Ramos (cell line): ENCODE measurements around the gene CEP85.
"Not testable (repeated sequence)": the region's sequence is repeated elsewhere in the genome, so short reads cannot be mapped to it uniquely, and the experiment has no call there.

Experiments used
- in situ Hi-C: fragments of 300-500 bp; cut with MboI; formaldehyde crosslinking; loops from one replicate; pipeline ENCODE4 v1.14.3; 2022; ENCODE audit warnings: low sequenced_read_pairs; ENCODE audit not compliant: unreplicated experiment

CEP85 gene

DNA sequence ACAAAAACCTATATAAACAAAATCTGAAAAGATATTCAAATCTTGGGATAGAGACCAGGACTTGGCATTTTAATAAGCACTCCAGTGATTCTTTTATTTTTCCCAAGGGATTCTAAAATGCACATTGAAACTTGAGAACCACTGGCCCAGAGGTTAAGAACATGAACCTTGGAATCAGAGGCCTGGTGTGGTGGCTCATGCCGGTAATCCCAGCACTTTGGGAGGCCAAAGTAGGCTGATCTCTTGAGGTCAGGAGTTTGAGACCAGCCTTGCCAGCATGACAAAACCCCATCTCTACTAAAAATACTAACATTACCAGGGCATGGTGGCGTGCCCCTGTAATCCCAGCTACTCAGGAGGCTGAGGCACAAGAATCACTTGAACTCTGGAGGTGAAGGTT lies 12.9 kb upstream of the CEP85 start:
- in situ Hi-C loops = no loop called here

DNA sequence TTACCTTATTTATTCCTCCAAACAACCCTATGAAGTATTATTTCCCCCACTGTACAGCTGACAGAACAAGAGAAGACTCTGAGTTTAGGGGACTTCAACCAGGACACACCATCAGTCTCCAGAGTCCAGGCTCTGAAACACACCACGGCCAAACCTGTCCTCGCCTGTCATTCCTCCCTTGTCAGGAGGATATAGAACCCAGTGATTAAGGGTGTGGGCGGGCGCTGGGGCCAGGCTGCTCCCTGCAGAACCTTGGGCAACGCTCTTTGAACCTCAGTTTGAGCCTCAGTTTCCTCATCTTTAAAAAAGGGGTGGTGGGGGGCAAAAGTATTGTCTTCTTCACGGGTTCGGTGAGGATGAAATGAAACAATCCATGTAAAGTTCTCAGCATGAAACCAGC lies 9.4 kb upstream of the CEP85 start:
- in situ Hi-C loops = no loop called here

DNA sequence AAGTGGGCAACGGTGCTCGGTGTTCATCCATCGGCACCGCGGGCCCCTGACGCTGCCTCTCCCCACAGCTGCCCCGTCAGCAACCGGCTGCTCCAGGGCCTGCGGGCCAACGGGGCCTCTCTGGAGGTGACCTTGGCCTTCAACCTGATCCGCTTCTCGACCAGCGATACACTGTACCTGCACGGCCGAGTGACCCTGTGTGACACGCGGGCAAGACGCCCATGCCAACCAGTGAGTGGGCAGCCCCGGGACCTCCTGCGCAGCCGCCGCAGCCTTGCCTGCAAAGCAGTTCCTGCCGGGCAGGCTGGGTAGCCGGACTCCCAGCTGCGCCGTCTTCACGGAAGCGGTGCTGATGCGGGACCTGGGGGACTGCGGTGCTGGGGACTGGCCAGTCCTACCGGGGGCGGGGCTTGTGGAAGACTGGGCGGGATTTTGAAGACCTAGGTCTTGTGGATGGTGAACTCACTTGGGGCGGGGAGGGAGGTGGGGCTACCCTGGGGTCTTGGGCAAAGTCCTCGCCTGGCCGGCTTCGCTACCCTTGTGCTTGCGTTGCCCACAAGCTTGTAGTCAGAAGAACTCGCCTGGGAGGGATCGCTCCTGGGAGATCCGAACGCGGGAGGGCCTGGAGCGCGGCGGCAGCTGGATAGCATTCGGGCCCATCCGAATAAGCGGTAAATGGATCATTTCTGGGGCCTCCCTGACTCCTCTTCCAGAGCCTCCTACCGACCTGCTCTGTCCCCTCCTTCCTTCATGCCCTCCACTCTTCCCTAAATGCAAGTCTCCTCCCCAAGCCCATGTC lies 8.8 kb upstream of the CEP85 start:
- in situ Hi-C loops = no loop called here

DNA sequence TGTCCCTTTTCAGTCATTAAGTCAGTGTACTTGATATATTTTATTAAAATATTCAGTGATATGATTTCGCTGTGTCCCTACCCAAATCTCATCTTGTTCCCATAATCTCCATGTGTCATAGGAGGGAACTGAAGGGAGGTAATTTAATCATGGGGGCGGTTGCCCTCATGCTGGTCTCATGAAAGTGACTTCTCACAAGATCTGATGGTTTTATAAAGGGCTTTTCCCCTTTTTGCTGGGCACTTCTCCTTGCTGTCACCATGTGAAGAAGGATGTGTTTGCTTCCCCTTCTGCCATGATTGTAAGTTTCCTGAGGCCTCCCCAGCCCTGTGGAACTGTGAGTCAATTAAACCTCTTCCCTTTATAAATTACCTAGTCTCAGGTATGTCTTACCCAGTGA lies 3.3 kb upstream of the CEP85 start:
- in situ Hi-C loops = not testable (repeated sequence)

DNA sequence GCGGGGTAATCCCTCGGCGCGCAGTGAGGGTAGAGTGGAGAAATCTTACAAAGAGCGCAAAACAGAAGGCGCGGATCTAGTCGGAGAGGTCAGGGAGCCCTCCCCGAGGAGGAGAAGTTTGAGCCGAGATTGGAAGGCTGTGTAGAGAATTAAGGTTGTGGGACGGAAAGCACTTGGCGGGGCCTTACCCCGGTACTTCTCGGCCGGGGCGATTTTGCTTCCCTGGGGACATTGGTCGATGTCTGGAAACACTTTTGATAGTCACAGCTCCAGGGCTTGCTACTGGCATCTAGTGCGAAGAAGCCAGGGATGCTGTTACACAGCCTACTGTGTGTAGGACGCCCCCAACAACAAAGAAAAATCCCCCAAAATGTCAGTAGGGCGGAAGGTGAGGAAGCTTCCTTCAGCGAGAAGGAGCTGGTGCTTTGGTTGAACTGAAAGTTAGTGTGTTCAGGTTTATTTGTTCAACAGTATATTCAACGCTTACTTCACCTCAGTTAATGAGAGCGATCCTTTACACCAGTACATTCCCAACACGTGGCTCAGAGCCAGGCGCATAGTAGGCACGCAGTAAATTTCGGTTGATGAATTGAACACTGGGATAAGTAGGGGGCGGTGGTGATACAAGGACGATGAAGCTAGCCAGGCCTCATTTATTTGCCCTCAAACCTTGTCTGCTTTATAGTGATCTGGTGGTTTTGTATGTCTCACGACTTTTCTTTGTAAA lies 807 bp downstream of the CEP85 start:
- in situ Hi-C loops = no loop called here

DNA sequence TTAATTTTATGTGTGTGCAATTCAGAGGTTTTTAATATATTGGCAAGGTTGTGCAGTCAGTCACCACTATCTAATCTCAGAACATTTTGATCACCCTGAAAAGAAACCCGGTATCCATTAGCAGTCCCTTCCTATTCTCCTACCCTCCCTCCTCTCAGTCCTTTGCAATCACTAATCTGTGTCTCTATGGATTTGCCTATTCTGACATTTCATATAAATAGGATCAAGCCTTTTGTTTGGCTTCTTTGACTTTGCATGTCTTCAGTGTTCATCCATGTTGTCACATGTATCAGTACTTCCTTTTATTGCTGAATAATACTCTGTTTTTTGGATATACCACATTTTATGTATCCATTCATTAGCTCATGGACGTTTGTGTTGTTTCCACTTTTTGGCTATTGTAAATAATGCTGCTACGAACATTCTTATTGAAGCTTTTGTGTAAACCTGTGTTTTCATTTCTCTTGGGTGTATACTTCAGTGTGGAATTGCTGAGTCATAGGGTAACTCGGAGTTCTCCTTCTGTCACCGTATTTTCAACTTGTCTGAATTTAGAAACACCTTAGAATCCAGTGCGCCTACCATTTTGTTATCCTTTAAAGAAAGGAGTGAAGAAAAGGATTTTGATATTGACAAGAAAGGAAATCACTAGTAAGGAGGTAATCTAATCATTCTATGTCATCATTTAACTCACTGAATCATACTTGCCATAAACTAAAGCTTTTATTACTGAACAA lies 3.4 kb downstream of the CEP85 start:
- in situ Hi-C loops = no loop called here

DNA sequence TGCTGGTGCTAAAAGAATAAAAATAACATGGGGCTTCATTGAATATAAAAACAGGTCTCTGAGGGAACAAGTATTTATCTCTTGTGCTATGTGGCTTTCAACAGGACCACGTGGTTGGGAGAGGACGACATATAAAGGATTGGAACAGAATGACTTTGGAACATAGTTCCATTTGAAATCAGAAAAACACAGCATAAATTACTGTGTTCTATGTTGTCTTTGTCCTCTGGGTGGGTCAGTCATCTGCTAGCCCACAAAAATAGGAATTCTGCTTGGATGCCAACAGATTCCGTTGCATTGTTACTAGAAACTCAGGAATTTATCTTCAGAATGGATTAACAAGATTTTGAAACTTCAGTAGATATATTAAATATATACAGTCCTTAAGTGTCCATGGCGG lies 5.9 kb downstream of the CEP85 start:
- in situ Hi-C loops = no loop called here

DNA sequence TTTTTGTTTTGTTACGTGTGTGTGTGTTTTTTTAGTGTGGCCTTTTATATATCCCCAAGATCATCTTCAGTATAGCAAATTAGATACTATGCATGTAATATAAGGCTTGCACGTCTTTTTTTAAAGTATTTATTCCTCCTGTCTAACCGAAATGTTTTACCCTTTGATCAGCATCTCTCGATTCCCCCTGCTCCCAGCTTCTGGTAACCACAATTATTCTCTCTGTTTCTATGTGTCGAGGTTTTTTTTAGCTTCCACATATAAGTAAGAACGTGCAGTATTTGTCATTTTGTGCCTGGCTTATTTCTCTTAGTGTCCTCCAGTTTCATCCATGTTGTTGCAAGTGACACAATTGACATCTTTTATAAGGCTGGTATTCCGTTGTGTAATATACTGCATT lies 18.7 kb downstream of the CEP85 start:
- in situ Hi-C loops = no loop called here

DNA sequence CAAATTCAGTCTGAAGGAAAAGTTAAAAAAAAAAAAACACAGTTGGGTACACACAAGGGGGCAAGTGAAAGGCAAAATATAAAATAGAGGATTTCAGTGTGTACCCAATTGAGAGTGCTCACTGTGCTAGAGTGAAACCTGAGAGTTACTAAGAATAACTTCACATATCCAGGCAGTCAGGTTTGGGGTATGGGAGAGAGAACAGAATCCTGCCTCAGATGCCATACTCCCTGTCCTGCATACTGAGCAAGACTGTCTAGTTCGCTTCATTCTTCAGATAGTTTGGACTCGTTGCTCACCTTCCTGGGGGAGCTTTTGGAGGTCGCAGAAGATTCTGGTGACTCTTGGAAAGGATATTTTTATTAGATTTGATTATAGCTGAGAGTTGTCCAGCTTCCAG lies 20.4 kb downstream of the CEP85 start:
- in situ Hi-C loops = no loop called here

DNA sequence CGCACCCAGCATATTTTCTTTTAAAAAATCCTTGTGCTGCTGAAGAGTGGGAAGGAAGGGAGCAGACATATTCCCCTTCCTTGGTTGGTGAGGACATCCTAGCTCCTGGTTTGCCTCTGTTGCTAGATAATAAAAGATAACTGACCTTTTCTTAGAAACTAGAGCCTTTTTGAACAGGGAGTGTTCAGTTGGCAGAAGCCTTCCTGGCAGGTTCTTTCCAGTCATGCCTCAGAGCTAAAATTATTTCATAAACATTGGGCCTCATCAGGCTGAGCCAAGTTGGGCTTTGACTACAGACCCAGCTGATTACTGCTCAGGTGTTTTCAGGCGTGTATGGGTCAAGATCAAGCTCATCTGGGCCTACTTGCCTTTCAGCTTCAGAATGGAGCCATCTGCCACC lies 23.2 kb downstream of the CEP85 start:
- in situ Hi-C loops = no loop called here

DNA sequence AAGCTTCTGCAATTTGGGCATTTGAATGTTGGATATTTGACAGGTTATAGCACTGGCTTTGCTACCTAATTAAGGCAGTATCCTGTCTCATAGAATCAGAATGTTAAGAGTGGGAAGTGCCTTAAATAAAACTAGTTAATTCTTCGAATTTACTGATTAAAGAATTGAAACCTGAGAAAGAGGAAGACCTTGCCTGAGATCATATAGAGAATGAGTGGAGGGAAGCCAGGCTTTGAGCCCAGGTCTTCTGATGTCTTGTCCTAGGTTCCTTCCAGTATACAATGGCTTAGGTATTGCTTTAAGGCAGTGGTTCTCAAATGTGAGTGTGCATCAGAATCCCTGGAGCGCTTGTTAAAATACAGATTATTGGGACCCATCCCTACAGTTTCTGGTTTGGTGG lies 25.0 kb downstream of the CEP85 start:
- in situ Hi-C loops = no loop called here

DNA sequence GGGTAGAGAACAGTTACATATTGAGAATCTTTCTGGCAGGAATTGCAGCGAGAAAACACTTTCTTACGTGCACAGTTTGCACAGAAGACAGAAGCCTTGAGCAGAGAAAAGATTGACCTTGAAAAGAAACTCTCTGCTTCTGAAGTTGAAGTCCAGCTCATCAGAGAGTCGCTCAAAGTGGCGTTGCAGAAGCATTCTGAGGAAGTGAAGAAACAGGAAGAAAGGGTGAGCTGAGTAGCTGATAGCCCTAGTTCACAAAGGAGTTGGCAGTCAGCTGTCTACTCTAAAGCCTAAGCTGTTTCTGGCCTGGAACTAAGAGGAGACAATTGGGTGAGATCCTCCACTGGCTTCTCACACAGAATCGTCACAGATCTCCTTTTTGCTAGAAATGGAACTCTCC lies 25.6 kb downstream of the CEP85 start:
- in situ Hi-C loops = no loop called here

DNA sequence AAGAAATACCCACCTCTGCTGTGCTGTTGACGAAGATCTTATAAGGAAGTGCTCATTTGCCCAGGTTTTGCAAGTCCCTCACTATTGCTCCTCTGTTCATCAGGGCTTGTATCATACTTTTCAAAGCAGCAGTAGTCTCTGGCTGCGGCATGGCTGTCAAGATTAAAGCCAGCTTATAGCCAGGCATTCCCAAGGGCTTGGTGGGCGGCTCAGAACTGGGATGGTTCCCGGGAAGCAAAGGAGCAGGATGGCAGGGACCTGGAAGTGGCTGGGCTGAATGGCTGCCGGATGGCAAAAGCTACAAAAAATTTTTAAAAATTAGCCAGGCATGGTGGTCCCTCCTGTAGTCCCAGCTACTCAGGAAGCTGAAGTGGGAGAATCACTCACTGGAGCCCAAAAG lies 29.2 kb downstream of the CEP85 start:
- in situ Hi-C loops = no loop called here

DNA sequence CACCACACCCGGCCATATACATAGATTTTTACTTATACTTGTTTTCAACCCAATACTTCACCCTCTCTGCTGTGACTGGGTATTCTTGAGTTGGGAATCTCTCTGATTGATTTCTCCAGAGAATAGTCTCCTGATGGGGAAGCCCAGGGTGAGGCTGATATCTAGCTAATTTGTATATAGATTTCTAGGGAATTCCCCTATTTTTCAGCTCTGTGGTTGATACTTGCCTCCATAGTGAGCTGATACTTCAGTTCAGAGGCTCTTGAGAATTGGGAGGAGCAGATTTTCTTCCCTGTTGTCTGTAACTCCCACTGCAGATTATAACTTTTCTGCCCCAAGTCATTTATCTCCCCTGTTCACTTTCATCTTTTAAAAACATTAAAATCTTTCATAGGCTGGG lies 31.4 kb downstream of the CEP85 start:
- in situ Hi-C loops = no loop called here

DNA sequence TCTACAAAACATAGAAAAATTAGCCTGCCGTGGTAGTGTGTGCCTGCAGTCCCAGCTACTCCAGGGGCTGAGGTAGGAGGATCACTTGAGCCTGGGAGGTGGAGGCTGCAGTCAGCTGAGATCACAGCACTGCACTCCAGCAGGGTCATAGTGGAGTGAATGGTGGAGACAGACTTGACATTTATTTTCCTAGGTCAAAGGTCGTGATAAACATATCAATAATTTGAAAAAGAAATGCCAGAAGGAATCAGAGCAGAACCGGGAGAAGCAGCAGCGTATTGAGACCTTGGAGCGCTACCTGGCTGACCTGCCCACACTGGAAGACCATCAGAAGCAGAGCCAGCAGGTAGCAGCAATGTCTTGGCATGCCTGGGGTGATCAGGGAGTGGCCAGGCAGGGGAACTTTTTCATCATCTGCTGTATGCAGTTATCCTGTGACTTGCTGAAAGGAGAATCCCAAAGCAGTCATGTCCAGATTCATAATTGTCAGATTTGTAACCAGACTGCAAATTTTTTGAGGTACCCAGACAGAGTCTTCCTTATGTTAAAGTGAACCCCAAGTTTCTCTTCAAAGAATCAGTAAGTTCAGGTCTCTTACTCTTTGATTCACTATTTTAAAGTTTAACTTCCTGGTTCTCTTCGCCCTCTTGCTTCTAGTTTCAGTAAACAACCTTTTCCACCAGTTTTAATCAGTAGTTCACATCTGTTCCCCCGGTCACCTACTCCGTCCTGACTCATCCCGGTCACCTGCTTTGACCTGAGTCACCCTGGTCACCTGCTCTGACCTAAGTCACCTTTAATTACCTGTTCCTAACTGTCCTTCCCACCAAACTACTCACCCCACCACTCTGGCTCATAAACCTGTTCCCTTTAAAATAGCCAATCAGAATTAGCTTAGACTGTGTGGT lies 34.5 kb downstream of the CEP85 start:
- in situ Hi-C loops = no loop called here

DNA sequence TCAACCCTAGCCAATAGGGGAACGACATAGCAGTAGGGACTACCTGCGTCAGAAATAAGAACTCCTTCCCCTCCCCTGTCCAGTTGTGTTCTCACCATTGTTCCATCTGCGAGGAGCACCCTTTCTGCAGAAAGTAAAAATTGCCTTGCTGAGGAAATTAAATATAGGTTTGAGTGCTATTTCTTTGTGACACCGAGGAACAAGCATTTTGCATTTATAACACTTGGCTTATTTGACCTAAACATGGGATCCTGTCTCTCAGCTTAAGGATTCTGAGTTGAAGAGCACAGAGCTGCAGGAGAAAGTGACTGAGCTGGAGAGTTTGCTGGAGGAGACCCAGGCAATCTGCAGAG lies 35.2 kb downstream of the CEP85 start:
- in situ Hi-C loops = no loop called here

DNA sequence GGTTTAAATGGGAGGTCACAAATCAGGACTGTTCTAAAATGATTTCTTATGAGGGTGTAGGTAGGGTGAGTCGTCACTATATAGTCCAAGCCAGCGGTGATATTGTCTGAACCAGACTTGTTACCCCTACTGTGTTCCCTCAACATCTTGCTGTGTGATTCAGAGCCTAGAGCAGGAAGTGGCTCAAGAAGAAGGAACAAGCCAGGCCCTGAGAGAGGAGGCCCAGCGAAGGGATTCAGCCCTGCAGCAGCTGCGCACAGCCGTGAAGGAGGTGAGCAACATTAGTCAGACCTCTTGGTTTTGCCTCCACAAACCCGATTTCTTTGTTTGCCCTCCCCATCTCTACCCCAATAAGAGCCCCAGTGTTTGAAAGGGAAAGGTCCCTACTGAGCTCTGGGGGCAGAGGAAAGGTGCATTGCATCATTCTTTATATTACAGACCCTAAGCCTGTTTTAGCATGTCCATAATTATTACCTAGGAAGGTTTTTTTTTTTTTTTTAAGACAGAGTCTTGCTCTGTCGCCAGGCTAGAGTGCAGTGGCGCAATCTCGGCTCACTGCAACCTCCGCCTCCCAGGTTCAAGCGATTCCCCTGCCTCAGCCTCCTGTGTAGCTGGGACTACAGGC lies 40.9 kb downstream of the CEP85 start:
- in situ Hi-C loops = no loop called here

DNA sequence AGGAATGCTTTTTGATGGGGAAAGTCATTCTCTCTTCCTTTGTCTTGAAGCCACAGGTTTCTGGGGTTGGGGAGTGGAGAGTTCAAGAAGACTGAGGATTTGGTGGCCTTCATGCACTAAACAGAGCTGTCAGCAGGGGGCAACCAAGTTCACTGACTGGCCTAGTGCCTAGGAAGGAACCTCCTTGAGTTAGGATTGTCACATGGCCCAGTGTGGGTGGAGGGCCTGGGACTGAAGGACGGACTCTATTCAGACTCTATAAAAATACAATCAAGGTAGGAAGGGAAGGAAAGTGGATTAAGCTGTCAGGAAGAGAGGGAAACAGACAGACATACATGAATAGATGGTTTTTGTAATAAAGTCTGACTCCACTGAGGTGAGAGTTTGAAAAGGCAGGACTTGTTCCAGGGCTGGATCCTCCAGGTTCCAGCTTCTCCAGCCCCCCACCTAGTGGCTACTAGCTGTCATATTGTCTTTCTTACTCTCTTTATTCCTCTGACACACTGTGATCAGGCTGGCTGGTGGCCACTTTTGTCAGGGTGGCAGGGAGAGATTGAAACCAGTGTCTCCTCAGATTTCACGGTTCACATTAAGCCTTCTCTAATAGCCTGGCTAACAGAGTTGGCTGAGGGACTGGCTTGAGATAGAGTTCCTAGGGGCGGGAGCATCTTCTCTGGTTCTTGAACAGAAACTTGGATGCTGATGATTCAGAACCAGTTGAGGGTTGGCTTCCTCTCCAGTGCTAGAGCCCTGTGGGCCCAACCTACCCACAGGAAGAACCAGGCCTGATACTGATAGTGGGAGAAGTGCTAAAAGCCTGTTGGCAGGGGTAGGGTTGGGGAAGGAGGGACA lies 41.8 kb downstream of the CEP85 start:
- in situ Hi-C loops = no loop called here

DNA sequence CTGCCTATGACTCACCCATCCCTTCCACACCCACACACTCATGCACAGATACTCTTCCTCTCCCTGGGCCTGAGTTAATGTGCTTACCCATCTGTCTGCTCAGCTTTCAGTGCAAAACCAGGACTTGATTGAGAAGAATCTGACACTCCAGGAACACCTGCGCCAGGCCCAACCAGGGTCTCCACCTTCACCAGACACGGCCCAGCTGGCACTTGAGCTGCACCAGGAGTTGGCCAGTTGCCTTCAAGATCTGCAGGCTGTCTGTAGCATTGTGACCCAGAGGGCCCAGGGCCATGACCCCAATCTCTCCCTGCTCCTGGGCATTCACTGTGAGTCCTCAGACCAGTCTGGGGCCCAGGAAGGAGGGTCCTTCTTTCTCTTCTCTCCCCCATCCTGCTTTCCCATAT lies 42.4 kb downstream of the CEP85 start:
- in situ Hi-C loops = no loop called here
